ENCODE measurements around the gene RASAL1.

The RASAL1 gene

DNA sequence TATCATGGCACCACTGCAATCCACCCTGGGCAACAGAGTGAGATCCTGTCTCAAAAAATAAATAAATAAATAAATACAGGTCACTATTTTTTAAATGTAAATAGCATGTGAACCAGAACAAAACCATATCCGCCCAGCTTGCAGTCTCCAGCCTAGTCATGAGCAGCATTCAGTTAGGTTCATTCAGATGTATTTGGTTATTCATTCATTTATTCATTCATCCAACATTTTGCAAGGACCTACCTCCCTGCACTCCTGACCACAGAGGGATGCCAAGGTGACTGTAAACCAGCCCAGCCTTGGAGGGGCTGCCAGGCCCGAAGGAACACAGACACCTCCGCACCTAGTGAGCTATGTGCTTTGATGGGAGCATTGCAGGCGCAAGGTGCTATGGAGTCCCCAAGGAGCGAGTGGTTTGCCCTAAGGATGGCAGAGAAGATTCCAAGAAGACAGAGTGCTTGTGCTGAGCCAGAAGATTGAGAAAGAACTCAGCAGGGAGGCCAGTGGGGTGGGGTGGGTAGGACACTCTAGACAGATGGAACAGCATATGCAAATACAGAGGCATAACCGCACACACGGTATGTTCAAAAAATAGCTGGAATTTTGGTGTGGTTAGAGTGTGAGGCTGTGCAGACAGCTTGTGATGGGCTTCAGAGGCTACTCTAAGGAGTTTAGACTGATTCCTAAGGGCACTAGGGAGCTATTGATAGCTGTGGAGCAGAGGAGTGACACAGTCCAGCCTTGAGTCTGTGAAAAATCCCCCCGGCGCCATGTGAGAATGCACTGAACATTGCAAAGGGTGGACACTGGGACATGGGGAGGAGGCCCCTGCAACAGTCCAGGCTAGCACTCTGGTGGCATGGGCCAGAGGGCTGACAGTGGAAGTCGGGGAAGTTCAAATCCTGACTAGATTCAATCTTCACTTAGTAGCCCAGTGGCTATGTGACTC is 67.3 kb downstream of the RASAL1 start:
- no peak overlapping the region for H3K4me3 ChIP-seq (replicated peaks; ENCODE audit: low read depth, low read length)
- DNase-seq (ENCODE audit: extremely low read depth, low read depth) = no peak
- TF ChIP-seq, protein P1, sequence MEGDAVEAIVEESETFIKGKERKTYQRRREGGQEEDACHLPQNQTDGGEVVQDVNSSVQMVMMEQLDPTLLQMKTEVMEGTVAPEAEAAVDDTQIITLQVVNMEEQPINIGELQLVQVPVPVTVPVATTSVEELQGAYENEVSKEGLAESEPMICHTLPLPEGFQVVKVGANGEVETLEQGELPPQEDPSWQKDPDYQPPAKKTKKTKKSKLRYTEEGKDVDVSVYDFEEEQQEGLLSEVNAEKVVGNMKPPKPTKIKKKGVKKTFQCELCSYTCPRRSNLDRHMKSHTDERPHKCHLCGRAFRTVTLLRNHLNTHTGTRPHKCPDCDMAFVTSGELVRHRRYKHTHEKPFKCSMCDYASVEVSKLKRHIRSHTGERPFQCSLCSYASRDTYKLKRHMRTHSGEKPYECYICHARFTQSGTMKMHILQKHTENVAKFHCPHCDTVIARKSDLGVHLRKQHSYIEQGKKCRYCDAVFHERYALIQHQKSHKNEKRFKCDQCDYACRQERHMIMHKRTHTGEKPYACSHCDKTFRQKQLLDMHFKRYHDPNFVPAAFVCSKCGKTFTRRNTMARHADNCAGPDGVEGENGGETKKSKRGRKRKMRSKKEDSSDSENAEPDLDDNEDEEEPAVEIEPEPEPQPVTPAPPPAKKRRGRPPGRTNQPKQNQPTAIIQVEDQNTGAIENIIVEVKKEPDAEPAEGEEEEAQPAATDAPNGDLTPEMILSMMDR (IDR thresholded peaks at IDR 0.05; ENCODE audit: low read depth, low read length, missing control alignments) = no peak

DNA sequence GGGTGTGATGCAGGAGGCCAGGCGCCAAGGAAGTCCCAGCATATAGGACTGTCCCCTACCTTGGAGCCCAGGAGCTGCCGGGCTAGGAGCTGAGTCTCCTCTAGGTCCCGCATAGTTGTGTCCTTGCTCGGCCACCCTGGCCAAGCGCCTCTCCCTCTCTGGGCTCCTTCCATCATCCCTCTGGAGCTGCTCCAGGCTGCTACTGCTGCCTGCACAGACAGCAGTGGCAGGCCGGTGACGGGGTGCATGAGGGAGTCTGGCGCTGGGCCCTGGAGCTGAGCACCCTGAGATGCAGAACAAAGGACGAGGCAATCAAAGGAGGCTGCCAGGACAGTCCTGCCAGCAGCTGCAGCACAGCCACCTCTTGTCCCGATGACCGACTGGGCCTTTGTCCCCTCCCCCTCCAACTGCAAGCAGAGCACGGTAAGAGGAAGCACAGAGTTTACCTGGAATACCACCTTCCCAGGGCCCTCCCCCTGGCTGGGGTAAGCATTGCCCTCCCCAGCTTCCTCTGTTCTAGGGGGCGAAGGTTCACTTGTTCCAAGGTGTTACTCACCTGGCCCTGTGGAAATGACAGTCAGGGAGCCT is 68.7 kb downstream of the RASAL1 start:
- no peak overlapping the region for H3K4me3 ChIP-seq (replicated peaks; ENCODE audit: low read depth, low read length)
- TF ChIP-seq, protein P1 (IDR thresholded peaks at IDR 0.05; ENCODE audit: low read depth, low read length, missing control alignments) = no peak
- no peak for DNase-seq (ENCODE audit: extremely low read depth, low read depth)

DNA sequence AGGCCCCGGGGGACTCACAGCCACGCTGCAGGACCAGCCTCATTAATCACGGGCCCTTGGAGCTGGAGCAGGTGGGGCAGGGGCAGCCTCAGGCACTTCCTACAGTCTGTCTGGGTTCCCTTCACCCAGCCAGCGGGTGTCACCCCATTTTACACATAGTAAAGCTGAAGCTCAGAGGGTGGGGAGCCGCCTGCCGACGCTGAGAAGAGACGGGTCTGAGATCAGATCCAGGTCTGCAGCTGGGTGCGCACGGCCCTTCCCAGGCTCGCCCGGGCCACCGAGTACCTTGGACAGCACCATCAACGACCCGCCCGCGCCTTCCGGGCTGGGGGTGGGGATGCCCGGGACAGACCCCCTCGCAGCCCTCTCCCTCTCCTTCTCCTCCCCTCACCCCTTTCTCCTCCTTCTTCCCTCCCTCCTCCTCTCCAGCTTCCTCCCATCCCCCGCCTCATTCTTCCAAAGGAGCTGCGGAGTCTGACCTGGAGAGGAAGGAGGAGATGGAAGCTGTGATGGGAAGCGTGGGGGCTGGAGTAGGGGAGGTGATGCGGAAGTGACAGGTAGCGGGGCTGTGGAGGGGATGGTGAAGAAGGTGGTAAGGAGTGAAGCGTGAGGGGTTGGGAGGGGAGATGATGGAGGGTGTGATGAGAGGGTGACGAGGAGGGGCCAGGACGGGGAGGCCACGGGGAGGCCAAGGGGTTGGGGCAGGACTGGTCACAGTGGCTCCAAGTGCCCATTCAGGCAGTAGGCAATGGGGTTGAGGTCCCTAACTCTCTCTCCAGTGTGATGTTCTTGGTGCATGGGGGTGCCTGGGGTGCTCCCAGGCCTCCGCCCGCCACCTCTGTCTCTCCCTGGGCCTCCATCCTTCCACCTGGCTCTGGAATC is 70.2 kb downstream of the RASAL1 start:
- TF ChIP-seq, protein P1 (IDR thresholded peaks at IDR 0.05; ENCODE audit: low read depth, low read length, missing control alignments) = no peak
- DNase-seq (ENCODE audit: extremely low read depth, low read depth) = no peak
- H3K4me3 ChIP-seq (replicated peaks; ENCODE audit: low read depth, low read length) = no peak overlapping the region

DNA sequence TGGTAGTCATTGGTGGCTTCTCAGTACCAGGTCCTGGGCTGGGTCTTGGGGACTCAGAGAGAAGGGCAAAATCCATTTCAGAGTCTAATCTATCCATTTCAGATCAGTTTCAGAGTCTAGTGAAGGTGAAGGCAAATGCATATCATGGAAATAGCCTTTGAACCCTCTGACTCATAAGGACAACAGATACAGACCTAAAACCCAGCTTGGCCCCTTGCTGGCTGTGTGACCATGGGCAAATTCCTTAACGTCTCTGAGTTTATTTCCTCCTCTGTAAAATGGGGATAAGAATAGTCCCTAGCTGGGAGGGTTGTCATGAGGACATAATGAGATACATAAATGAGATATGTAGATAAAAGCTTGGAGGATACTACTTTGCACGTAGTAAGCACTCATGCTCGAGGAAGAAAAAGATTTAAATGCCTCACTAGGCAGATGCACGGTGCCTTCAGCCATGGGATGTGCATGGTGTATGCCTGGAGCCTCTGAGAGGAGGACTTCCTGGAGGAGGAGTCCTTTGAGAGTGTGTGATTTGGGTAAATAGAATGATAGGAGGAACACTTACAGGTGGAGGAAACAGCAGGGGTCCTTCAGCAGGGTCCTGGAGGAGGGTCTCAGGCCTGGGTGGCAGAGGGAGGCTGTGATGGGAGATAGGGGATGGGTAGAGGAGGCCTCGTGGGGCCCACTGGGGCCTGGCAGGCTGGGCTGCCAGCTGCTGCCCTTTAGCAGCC is 71.0 kb downstream of the RASAL1 start:
- TF ChIP-seq, protein P1 (IDR thresholded peaks at IDR 0.05; ENCODE audit: low read depth, low read length, missing control alignments) = no peak
- H3K4me3 ChIP-seq (replicated peaks; ENCODE audit: low read depth, low read length) = no peak overlapping the region
- no peak for DNase-seq (ENCODE audit: extremely low read depth, low read depth)

DNA sequence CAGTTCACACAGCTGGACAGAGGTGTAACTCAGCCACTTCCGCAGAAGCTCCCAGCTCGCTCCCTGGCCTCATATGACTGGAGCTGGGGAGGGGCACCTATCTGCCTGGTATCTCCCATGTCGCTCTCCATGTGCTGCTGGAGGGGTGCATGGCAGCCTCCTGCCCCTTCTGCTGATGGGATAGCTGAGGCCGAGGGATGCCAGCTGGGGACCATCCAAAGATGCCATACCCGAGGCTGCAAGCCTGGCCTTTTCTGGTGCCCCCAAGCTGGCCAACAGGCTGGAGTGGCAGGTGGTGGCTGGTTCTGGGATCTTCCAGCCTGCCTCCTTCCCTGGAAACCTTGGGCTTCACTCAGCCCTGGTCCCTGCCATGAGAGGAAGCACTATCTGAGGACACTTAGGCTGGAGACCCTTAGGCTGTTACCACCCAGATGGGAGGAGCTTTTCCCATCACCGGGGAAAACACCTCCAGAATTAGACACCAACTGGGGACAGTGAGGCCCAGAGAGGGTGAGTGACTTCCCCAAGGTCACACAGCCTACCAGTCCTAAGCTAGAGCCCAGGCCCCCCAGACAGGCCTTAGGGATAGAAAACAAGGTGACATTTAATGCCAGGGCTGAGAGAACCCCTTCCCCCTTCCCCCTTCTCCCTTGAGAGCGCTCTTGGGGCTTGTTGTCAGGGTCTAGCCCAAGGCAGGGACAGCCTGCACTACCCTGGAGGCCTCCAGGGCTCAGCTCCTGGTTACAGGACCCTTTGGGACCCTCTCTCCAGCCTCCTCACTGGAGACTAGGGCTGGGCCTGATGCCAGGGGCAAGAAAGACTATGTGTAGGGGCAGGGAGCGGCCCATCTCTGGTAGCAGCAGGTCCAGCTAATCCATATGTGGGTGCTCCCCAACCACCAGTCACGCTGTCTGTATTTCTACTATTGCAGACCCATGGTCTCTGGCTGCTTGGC is 71.9 kb downstream of the RASAL1 start:
- TF ChIP-seq, protein P1 (IDR thresholded peaks at IDR 0.05; ENCODE audit: low read depth, low read length, missing control alignments) = no peak
- no peak for DNase-seq (ENCODE audit: extremely low read depth, low read depth)
- H3K4me3 ChIP-seq (replicated peaks; ENCODE audit: low read depth, low read length) = no peak overlapping the region

Data from HFF-Myc (cell line).